HG03457 (cell line): ENCODE measurements around the gene PTPRM.

Source experiments
- ATAC-seq: cut with Tn5 transposase; IDR thresholded peaks from one replicate; pipeline ENCODE4 v1.9.1; 2021; ENCODE audit warnings: moderate number of reproducible peaks; ENCODE audit not compliant: unreplicated experiment

The PTPRM gene

GRCh38 chr18:7749510-7749981, 182.4 kb downstream of the PTPRM start:
- no peak for ATAC-seq

DNA sequence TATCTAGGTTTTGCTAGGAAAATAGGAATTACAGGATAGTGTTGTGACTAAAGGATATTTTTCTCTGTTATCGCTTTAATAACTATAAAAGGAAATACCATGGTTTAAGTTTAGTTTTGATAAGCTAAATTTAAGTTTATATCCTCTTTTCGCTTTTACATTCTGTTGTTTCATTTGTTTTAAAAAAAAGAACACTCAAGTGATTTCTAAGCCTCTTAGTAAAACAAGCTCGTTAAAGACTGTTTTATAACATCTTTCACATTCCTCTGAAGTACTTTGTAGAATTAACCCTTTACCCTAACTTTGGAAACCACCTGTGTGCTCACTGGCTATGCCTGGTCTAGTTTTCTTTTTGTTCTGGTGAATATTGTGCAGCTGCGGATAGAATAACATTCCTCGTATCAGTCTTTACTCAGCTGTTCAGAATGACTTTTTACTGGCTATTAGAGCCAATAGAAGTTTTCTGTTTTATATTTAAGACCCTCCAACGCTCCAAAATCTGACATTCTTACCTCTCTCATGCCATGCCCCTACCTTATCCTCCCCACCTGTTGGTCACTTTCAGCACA, 183.1 kb downstream of the PTPRM start:
- ATAC-seq = no peak

DNA sequence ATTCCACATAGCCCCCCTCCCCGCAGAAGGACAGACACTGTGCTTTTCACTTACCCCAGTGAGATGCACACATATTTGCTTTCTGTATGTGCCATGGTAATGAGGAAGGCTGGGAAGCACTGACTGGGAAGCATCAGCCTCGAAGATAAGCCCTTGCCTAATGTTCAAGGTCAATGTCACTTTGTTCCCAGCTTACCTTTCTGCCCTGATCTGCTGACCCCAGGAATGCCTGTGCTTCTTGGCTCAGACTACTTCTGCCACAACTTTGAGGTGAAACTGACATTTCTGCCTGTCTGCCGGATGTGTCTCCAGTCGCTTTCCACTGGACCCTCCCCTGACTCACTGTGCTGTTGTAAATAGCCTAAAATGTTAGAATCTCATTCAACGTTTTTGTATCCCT, 183.8 kb downstream of the PTPRM start:
- no peak for ATAC-seq

DNA sequence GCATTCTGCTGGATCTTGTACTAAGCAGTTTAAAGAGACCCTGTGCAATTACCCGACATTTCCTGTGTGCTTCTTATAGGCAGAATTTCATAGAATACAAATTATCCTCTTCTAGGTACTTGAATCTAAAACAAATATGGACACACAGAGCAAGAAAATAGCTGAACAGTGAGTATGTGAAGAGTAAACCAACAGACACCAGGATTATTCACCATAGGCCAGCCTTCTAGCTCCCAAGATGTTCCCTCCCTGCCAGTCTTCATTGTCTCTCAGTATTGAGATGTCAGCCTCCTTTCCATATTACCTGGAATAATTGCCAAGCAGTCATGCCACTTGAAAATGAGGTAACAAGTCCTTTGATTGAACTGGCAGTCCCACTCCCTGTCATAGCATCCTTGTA, 187.1 kb downstream of the PTPRM start:
- ATAC-seq = no peak

DNA sequence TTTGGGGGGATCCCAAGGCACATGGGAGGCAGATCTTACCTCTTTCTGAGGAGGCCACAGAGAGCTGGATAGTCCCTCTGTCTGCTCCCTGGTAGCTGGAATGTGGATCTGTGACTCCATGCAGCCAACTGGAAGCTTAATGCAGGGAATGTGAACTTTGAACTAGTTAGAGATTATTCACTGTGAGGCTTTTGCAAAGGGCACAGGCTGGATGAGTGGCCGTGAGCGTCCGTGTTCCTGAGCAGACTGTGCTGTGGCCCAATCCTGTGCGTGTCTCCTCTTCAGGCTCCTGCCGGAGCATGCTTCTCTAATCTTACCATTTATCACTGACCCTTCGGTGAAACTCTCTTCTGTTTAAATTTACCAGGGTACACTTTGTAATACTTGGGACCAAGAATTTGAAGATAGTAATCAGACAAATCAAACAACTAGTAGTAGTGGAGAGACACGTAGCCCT, 187.6 kb downstream of the PTPRM start:
- ATAC-seq = no peak

GRCh38 chr18:7755753-7756475, 188.8 kb downstream of the PTPRM start:
- no peak for ATAC-seq

DNA sequence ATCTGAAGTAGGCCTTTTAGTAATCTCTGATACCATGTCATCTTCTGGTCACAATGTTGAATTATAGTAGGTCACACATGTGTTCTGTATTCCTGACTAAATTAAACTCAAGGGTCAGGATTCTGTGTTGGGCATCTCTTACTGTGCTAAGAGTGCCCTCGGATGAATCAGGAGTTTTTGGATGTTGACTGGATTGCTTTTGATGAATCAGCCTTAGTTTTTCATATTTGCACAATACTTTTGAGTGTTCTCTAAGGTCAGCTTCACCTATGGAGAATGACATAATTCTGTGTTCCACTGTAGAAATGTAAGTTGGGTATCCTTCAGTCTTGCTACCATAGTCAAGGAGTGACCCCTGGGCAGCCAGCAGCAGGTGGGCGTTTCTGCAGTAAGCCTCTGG, 190.1 kb downstream of the PTPRM start:
- no peak for ATAC-seq

DNA sequence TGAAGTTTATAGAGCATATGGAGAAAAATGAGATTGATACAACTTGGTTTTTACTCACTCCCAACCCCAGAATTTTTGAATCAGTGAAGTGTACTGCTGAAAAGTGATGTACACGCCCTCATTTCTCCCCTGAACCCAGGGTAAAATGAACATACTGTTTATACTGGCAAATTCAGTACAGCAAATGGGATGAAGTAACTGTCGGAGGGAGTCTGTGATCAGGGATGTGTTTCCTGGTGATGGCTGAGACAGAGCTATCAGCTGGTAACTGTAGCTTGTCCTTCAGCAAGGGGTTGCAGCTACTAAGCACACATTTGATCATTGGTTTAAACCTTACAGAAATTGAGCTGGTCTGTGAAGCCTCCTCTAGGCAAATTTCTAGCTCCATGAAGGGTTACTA, 191.6 kb downstream of the PTPRM start:
- ATAC-seq = no peak

GRCh38 chr18:7760967-7761948, 194.1 kb downstream of the PTPRM start:
- ATAC-seq = no peak

DNA sequence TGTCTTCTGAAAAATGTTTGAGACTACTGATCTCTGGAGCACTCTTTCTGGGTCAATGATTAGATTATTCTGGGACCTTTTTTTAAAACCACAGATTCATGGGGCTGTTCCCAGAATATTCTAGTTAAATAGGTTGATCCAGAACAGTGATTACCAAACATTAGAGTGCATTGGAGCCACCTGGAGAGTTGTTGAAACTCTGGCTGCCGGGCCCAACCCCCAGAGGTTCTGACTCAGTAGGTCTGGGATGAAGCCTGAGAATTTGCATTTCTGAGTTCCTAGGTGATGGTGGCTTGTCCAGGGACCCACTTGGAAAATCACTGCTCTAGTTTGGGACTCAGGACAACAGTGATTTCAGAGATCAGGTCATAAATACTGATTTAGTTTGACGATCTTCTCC, 197.3 kb downstream of the PTPRM start:
- ATAC-seq = no peak

DNA sequence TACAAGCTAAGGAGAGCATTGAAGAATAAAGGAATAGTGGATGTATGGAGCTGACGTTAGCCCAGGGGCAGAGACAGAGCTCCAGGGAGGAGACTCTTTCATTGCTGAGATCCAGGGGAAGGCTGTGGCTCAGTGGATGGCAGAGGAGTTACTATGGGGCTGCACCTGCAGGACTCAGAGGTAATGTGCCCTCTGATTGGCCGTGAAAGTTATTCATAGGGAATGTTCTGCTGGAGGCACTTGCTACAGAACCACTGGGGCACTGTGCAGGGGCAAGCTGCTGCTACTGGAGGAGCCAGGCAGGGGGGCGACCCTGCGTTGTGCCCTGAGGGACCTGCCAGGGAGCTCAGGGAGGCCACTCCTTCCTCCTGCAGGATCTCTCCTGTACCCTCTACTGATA, 199.2 kb downstream of the PTPRM start:
- ATAC-seq = no peak

DNA sequence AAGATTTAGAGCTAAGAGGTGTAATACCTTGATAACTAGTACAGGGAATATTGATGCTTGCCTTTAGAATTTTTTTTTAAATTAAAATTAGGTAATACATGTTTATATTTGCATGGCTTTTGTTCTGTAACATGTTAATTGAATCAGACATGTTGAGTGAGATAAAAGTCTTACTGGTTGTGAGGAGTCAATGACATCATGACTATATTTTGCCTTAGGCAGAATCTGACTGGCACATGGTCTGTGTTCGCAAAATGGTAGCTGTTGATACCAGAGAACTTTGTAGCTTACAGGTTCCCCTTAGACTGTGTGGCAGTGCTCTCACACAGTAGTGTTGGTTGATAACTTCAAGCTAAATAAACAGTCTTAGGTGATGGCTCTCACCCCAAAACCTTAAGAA, 199.7 kb downstream of the PTPRM start:
- no peak for ATAC-seq

- ATAC-seq = no peak
These were observed 203.8 kb downstream of the PTPRM start for GRCh38 chr18:7770908-7771307.

DNA sequence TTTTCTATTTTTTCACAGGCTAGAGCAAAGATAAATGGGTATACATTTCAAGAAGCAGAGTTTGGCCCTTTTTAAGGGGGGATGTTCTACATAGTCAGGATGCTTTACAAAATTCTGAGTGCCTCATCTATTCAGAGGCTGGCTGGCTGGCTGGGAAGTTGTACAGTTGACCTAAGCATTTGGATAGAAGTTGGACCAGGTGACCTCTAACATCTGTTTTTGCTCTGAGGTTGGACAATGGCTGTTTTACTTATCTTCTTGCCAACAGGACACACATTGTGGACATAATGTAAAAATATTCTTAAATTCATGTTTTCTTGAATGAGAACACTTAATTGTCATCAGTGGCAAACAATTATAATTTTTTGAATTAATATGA, 205.4 kb downstream of the PTPRM start:
- no peak for ATAC-seq

- ATAC-seq = no peak
These were observed 205.8 kb downstream of the PTPRM start for GRCh38 chr18:7772951-7773350.

DNA sequence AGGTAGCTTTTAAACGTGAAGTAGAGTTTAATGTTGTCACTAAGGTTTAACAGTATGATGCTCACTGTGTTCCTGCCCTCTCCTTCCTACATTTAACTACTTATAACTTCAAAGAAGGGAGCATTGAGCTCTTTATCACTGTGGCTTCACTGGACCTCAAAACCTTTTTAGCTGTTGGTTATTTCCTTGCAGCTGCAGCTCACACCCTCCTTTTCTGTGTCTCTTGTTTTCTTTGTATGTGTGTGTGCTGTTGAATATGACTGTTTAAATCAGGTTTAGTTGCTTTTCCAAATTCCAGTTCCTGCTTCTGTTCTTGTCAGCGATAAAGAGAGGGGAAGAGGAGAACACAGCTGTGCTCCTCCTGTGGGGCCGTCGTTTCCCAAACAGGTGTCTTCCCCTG, 208.0 kb downstream of the PTPRM start:
- ATAC-seq = no peak

- ATAC-seq = no peak
These were observed 208.7 kb downstream of the PTPRM start for GRCh38 chr18:7775843-7776242.

DNA sequence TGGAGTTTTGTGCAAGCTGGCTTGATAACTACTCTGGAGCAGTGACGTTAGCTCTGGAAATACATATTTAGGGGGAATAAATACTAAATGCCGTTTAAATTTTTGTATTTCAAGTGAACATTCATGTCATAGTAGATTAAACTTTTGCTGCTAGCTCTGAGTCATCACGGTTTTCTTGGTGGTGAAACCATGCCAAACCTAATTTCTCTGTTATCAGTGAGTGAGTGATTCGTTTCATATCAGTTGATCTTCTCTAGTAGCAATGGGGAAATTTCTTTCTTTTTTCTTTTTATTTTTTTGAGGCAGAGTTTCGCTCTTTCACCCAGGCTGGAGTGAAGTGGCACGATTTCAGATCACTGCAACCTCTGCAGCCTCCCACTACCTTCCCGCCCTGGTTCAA, 211.1 kb downstream of the PTPRM start:
- no peak for ATAC-seq

- no peak for ATAC-seq
These were observed 212.1 kb downstream of the PTPRM start for GRCh38 chr18:7779211-7779610.

DNA sequence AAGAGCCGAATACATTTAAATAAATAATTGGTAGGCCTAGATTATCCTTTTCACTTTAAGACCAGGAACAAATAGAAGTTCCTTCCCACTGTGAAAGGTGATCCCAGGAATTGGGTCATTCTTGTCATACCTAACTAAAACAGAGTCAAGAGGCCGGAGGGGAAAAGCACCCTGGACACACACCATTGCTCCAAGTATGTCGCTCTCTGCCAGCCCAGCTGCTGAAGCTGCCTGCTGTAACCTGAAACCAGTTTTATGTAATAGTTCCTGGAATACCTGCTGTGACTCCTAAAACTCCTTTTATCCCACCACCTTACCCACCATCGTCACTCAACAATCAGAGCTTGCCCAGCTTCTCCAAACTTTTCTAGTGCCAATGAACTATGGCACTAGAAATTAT, 217.1 kb downstream of the PTPRM start:
- no peak for ATAC-seq

- no peak for ATAC-seq
These were observed 219.5 kb downstream of the PTPRM start for GRCh38 chr18:7786569-7786968.

DNA sequence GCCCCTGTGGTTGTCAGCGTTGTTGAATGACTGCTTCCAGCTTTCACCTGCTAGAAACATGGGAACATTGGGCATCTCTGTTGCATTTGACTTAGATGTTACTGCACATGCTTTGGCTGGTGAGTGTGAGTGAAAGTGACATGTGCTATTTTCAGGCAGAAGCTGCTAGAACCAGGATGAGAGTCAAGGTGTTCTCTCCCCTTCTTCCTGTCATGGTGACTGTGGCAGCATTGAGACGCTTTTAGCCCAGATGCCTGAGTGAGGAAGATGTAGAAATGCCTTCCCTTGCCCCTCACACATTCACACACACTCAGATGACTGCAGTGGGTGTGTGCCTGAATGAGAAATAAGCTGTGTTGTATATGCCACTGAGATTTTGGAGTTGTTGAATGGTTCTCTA, 220.2 kb downstream of the PTPRM start:
- ATAC-seq = no peak
